Keratinocyte (primary cell): ENCODE results near the gene RAB7B. TPM values are rescaled to one million over a fixed set of nuclear protein-coding genes. Genes with fewer than 3 reads are reported as not detected.
"Not testable (repeated sequence)": the region's sequence is repeated elsewhere in the genome, so short reads cannot be mapped to it uniquely, and the experiment has no call there.

ENCODE experiments used
- DNase-seq: peaks from one replicate; pipeline ENCODE4 v3.0.0-alpha.2; 2011; ENCODE audit warnings: low read depth, missing footprints, low spot score
- FAIRE-seq: peaks from 2 replicates; lab custom pipeline; 2011; peaks lifted over from hg19 to GRCh38; lab: Jason Lieb, UNC
- H2AFZ ChIP-seq: 2 replicates; pipeline ENCODE4 v1.6.0; 2012; ENCODE audit warnings: low read length, control low read depth, inconsistent platforms; ENCODE audit not compliant: control insufficient read depth
- H3K27ac ChIP-seq: 2 replicates; pipeline ENCODE4 v1.5.1; 2011; ENCODE audit warnings: low read length; ENCODE audit not compliant: control insufficient read depth, insufficient read depth
- H3K27me3 ChIP-seq: 3 replicates; pipeline ENCODE4 v1.6.0; 2011; ENCODE audit warnings: low read length; ENCODE audit not compliant: control insufficient read depth, insufficient read depth; ENCODE audit errors: extremely low read depth
- H3K36me3 ChIP-seq, 2 experiments: 2 replicates in 1 of 2; 3 replicates in 1 of 2; pipeline ENCODE4 v1.5.1; 2011; ENCODE audit warnings: low read length in 2 of 2, mild to moderate bottlenecking in 1 of 2; ENCODE audit not compliant: control insufficient read depth in 2 of 2, insufficient read depth in 2 of 2; ENCODE audit errors: extremely low read depth in 1 of 2
- H3K4me1 ChIP-seq: 3 replicates; pipeline ENCODE4 v1.5.1; 2011; ENCODE audit warnings: low read length; ENCODE audit not compliant: control insufficient read depth, insufficient read depth; ENCODE audit errors: extremely low read depth
- H3K4me2 ChIP-seq: 3 replicates; pipeline ENCODE4 v1.6.0; 2011; ENCODE audit warnings: low read depth, low read length; ENCODE audit not compliant: control insufficient read depth, insufficient read depth; ENCODE audit errors: extremely low read depth
- H3K4me3 ChIP-seq, 3 experiments: fragments of 200-600 bp in 1 of 3; sonication (generic) in 1 of 3; 2 replicates in 2 of 3; 3 replicates in 1 of 3; pipeline ENCODE4 v1.5.1; 2011 to 2016; ENCODE audit warnings: low read length in 3 of 3, mild to moderate bottlenecking in 3 of 3, control low read depth in 2 of 3, inconsistent platforms in 1 of 3, low read depth in 1 of 3, mixed read lengths in 1 of 3, mixed run types in 1 of 3, moderate library complexity in 1 of 3; ENCODE audit not compliant: control insufficient read depth in 2 of 3, insufficient read depth in 2 of 3; ENCODE audit errors: extremely low read depth in 1 of 3
- H3K79me2 ChIP-seq: 2 replicates; pipeline ENCODE4 v1.6.0; 2012; ENCODE audit warnings: low read length; ENCODE audit not compliant: control insufficient read depth, insufficient read depth
- H3K9ac ChIP-seq: 3 replicates; pipeline ENCODE4 v1.6.0; 2011; ENCODE audit warnings: low read length; ENCODE audit not compliant: control insufficient read depth, insufficient read depth; ENCODE audit errors: extremely low read depth
- H3K9me1 ChIP-seq: 3 replicates; pipeline ENCODE4 v1.6.0; 2011; ENCODE audit warnings: low read length; ENCODE audit not compliant: control insufficient read depth, insufficient read depth; ENCODE audit errors: extremely low read depth
- H3K9me3 ChIP-seq: 2 replicates; pipeline ENCODE4 v1.5.1; 2012; ENCODE audit warnings: low read depth, low read length; ENCODE audit not compliant: control insufficient read depth
- H4K20me1 ChIP-seq: 3 replicates; pipeline ENCODE4 v1.6.0; 2011; ENCODE audit warnings: low read length; ENCODE audit not compliant: control insufficient read depth, insufficient read depth; ENCODE audit errors: extremely low read depth
- CTCF ChIP-seq, 3 experiments: IDR thresholded peaks in 1 of 3; conservative IDR thresholded peaks in 1 of 3; optimal IDR thresholded peaks in 1 of 3; 2 replicates in 2 of 3; 3 replicates in 1 of 3; pipeline versions ENCODE3 to v1.5.1; 2011; ENCODE audit warnings: low read length in 3 of 3, mild to moderate bottlenecking in 3 of 3, moderate library complexity in 2 of 3, control low read depth in 1 of 3, inconsistent platforms in 1 of 3; ENCODE audit not compliant: insufficient read depth in 2 of 3; ENCODE audit errors: extremely low read depth in 1 of 3
- dilution Hi-C: fragments of 300-500 bp; cut with MboI; formaldehyde crosslinking; loops from one replicate; pipeline ENCODE4 v1.7.0; 2020; ENCODE audit warnings: low sequenced_read_pairs; ENCODE audit not compliant: extremely low pct_ligation_motif_present
- polyA minus RNA-seq, 3 experiments: library from RNA; depleted of rRNA, polyadenylated mRNA; stranded (reverse); fragments of >200 nt; gene quantifications; 1 replicate in 1 of 3; 2 replicates in 1 of 3; 3 replicates in 1 of 3; pipeline ENCODE4 v1.2.3, GENCODE V29; 2011
- polyA plus RNA-seq, 5 experiments: library from polyadenylated mRNA; depleted of rRNA in 3 of 5; stranded (reverse) in 3 of 5; stranded (forward) in 1 of 5; unstranded in 1 of 5; fragments of >200 nt; gene quantifications; 1 replicate in 1 of 5; 2 replicates in 3 of 5; 3 replicates in 1 of 5; pipeline versions ENCODE4 v1.2.1 to v1.2.3, GENCODE V29; 2011 to 2012; ENCODE audit warnings: missing spikeins in 2 of 5, low read depth in 1 of 5, low replicate concordance in 1 of 5

Gene RAB7B
- polyA plus RNA-seq (39.2 to 88.7 TPM (median 47.8 TPM) in 3 replicates), polyA minus RNA-seq (26.4 to 53.7 TPM (median 39.2 TPM) in 3 replicates)
- polyA plus RNA-seq (2011; ENCODE audit: low read depth): 11.2 TPM
- 34.2 and 34.5 TPM in 2 replicates for polyA plus RNA-seq (2011; cell fraction: cytosol; rRNA removed)
- 46.2 and 59.1 TPM in 2 replicates for polyA plus RNA-seq (2011; cell fraction: nucleus; rRNA removed)
- polyA plus RNA-seq (2012; ENCODE audit: low replicate concordance): 31.2 and 36.0 TPM in 2 replicates
- polyA minus RNA-seq (2011; cell fraction: cytosol; rRNA and poly(A)+ RNA removed): 31.3 TPM
- 27.0 and 31.3 TPM in 2 replicates for polyA minus RNA-seq (2011; cell fraction: nucleus; rRNA and poly(A)+ RNA removed)

- H2AFZ ChIP-seq: peak within 1 kb of the TSS; percentile 68
- TF ChIP-seq CTCF (optimal IDR thresholded peaks at IDR 0.05 in 1 of 3, IDR thresholded peaks at IDR 0.05 in 1 of 3, conservative IDR thresholded peaks at IDR 0.05 in 1 of 3; ENCODE audit: extremely low read depth in 1 of 3, insufficient read depth in 2 of 3, low read length in 3 of 3): no peak
- peak within 1 kb of the TSS; percentile 49 to 72 (median 66) for H3K4me3 ChIP-seq
- H3K27ac ChIP-seq: peak within 1 kb of the TSS; percentile 94
- H3K9ac ChIP-seq: peak within 1 kb of the TSS; percentile 73
- peaks cover 56% of the 10 kb centered on the region for H3K4me1 ChIP-seq
- DNase-seq (no peak), FAIRE-seq (no peak)
- peaks cover 12% of the 10 kb centered on the region for H3K79me2 ChIP-seq
- dilution Hi-C loops: no loop called here
- no peaks in the 10 kb centered on the region for H3K9me1 ChIP-seq
- H4K20me1 ChIP-seq: no peaks in the 10 kb centered on the region
- H3K27me3 ChIP-seq: no peaks in the 10 kb centered on the region
- peak within 1 kb of the TSS; percentile 94 for H3K4me2 ChIP-seq
- H3K36me3 ChIP-seq: no peaks in the 10 kb centered on the region
- no peaks in the 10 kb centered on the region for H3K9me3 ChIP-seq
Observed at GRCh38 chr1:206002871-206003801, at the start of gene RAB7B. Gene RAB7B (minus strand): TSS chr1:206003395. CDS start chr1:205994135, 9,260 bp downstream.

GRCh38 chr1:206052231-206052865 lies 49.2 kb upstream of the RAB7B start:
- H4K20me1 ChIP-seq, H3K27me3 ChIP-seq, H3K4me2 ChIP-seq, dilution Hi-C loops, H3K79me2 ChIP-seq, H3K9me1 ChIP-seq, H3K4me3 ChIP-seq, H3K4me1 ChIP-seq, H3K9me3 ChIP-seq, DNase-seq, H2AFZ ChIP-seq, H3K27ac ChIP-seq, FAIRE-seq, H3K9ac ChIP-seq, H3K36me3 ChIP-seq: not testable (repeated sequence)
